DOHH2 (cell line): ENCODE results near the gene CENPT.

Experiments used
- H3F3A ChIP-seq: fragments of 200-600 bp; sonication (generic), shearing (Covaris generic); 2 replicates; pipeline ENCODE4 v1.6.0; 2016; ENCODE audit warnings: antibody characterized with exemption, mild to moderate bottlenecking; ENCODE audit not compliant: control insufficient read depth, insufficient read depth
- H3K27ac ChIP-seq: fragments of 200-600 bp; sonication (generic); 2 replicates; pipeline ENCODE4 v1.5.1; 2014; ENCODE audit warnings: low read depth, mild to moderate bottlenecking, low read length, moderate library complexity
- H3K27me3 ChIP-seq: fragments of 200-600 bp; sonication (generic); 2 replicates; pipeline ENCODE4 v1.6.1; 2014; ENCODE audit warnings: mild to moderate bottlenecking, low read length, mixed read lengths; ENCODE audit not compliant: control insufficient read depth
- H3K36me3 ChIP-seq: fragments of 200-600 bp; sonication (generic); 2 replicates; pipeline ENCODE4 v1.6.1; 2014; ENCODE audit warnings: mild to moderate bottlenecking, low read length, moderate library complexity, mixed read lengths; ENCODE audit not compliant: control insufficient read depth
- H3K4me1 ChIP-seq: fragments of 200-600 bp; sonication (generic); 2 replicates; pipeline ENCODE4 v1.6.1; 2014; ENCODE audit warnings: mild to moderate bottlenecking, low read length, mixed read lengths; ENCODE audit not compliant: control insufficient read depth
- H3K4me2 ChIP-seq: fragments of 200-600 bp; sonication (generic); 2 replicates; pipeline ENCODE4 v1.6.0; 2014; ENCODE audit warnings: mild to moderate bottlenecking, low read length, moderate library complexity
- H3K4me3 ChIP-seq: fragments of 200-600 bp; sonication (generic); 2 replicates; pipeline ENCODE4 v1.5.1; 2014; ENCODE audit warnings: mild to moderate bottlenecking, low read length, mixed read lengths
- H3K79me2 ChIP-seq: fragments of 200-600 bp; sonication (generic); 2 replicates; pipeline ENCODE4 v1.6.1; 2014; ENCODE audit warnings: mild to moderate bottlenecking, low read length, mixed read lengths; ENCODE audit not compliant: control insufficient read depth
- H3K9me2 ChIP-seq: fragments of 200-600 bp; sonication (generic); replicated peaks from 2 replicates; pipeline ENCODE4 v1.6.1; 2014; ENCODE audit warnings: mild to moderate bottlenecking, low read length, mixed read lengths; ENCODE audit not compliant: control insufficient read depth
- H3K9me3 ChIP-seq: fragments of 200-600 bp; sonication (generic); 2 replicates; pipeline ENCODE4 v1.6.1; 2014; ENCODE audit warnings: antibody characterized with exemption, low read length, mixed read lengths; ENCODE audit not compliant: control insufficient read depth, insufficient read depth
- H4K20me1 ChIP-seq: fragments of 200-600 bp; sonication (generic); 2 replicates; pipeline ENCODE4 v1.6.0; 2014; ENCODE audit warnings: low read depth, mild to moderate bottlenecking, antibody characterized with exemption, low read length, moderate library complexity; ENCODE audit not compliant: control insufficient read depth, insufficient read depth
- EZH2phosphoT487 ChIP-seq: fragments of 200-600 bp; sonication (generic); IDR thresholded peaks from 2 replicates; pipeline ENCODE4 v1.6.1; 2017; ENCODE audit warnings: borderline replicate concordance, mild to moderate bottlenecking, antibody characterized with exemption, low read length, moderate library complexity, mixed read lengths
- TF ChIP-seq, protein P1 (sequence below): fragments of 200-600 bp; sonication (generic); IDR thresholded peaks from one replicate; pipeline ENCODE4 v1.5.1; 2014; ENCODE audit warnings: antibody characterized with exemption, mild to moderate bottlenecking, low read depth, low read length; ENCODE audit not compliant: poor library complexity, severe bottlenecking

Gene CENPT

DNA sequence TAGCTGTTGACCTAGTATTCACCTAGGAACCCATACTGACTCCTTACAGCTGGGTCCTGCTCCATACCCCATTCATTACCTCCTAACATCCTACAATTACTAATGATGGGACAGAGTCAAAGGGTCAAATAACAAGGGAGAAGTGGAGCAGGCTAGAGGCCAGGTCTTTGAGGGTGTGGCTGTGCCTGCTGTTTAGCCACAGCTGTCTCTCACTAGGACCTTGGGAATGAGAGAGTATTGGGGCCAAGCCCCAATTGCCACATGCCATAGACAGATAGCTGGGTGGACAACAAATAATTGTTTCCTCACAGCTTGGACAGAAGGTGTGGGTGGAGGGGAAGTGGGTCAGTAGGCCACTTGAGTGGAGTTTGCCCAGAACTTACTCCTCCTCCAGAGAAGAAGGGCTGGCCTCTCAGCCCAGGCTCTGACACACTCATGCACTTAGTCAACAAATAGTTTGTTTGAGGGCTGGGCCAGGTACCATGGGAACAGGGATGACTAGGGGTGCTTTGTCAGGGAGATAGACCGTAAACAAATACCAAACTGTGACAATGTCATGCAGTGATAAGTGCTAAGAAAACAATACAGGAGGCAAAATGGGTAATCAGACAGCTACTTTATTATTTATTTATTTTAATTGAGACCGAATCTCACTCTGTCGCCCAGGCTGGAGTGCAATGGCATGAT, 10.2 kb upstream of the CENPT start:
- peaks cover 36% of the 10 kb centered on the region for H3K36me3 ChIP-seq
- no peaks in the 10 kb centered on the region for H3F3A ChIP-seq
- no peak overlapping the region for H3K4me3 ChIP-seq
- H3K9me3 ChIP-seq: no peaks in the 10 kb centered on the region
- H3K4me2 ChIP-seq: no peak overlapping the region
- H3K27ac ChIP-seq: no peak overlapping the region
- TF ChIP-seq, protein P1, sequence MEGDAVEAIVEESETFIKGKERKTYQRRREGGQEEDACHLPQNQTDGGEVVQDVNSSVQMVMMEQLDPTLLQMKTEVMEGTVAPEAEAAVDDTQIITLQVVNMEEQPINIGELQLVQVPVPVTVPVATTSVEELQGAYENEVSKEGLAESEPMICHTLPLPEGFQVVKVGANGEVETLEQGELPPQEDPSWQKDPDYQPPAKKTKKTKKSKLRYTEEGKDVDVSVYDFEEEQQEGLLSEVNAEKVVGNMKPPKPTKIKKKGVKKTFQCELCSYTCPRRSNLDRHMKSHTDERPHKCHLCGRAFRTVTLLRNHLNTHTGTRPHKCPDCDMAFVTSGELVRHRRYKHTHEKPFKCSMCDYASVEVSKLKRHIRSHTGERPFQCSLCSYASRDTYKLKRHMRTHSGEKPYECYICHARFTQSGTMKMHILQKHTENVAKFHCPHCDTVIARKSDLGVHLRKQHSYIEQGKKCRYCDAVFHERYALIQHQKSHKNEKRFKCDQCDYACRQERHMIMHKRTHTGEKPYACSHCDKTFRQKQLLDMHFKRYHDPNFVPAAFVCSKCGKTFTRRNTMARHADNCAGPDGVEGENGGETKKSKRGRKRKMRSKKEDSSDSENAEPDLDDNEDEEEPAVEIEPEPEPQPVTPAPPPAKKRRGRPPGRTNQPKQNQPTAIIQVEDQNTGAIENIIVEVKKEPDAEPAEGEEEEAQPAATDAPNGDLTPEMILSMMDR: no peak
- no peak for TF ChIP-seq EZH2phosphoT487
- H4K20me1 ChIP-seq: peaks cover 9% of the 10 kb centered on the region; the same call in 1 of the 2 replicates
- H3K27me3 ChIP-seq: no peaks in the 10 kb centered on the region
- H3K4me1 ChIP-seq: 0 out of 2 replicates have a peak, but pooled peaks cover 3% of the 10 kb centered on the region
- H3K79me2 ChIP-seq: peaks cover 97% of the 10 kb centered on the region
- H3K9me2 ChIP-seq: no peaks in the 10 kb centered on the region

DNA sequence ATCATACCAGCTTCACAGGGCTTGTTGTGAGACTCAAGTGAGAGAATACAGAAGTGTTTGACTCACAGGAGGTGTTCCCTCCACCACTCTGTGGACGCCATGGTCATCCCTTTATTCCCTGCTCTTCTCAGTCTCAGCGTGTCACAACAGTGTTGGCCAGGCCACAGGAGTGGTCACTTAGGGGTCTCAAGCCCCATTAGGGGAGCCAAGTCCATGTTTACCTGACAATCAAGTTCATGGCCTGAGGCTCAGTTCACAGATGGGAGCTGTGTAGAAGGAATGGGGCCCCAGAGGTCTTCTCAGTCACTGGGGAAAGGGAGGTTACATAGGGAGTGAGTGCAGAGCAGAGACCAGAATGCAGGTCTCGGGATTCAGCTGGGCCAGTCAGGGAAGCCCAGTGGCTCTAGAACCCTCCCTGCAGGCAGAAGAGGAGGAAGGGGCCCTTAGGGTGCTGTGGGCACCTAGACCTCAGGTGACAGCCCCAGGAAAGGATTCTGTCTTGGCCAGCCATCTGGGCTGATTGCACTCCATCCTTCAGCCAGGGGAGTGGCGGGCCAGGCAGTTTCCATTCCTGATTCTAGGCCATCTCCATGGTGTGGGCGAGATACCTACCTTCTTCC, 9.5 kb upstream of the CENPT start:
- H3K9me2 ChIP-seq: no peaks in the 10 kb centered on the region
- 0 out of 2 replicates have a peak, but pooled peaks cover 3% of the 10 kb centered on the region for H3K4me1 ChIP-seq
- H3K4me3 ChIP-seq: no peak overlapping the region
- TF ChIP-seq EZH2phosphoT487: no peak
- TF ChIP-seq, protein P1: no peak
- H3F3A ChIP-seq: no peaks in the 10 kb centered on the region
- peaks cover 36% of the 10 kb centered on the region for H3K36me3 ChIP-seq
- no peak overlapping the region for H3K27ac ChIP-seq
- H4K20me1 ChIP-seq: peaks cover 9% of the 10 kb centered on the region; the same call in 1 of the 2 replicates
- no peak overlapping the region for H3K4me2 ChIP-seq
- H3K9me3 ChIP-seq: no peaks in the 10 kb centered on the region
- no peaks in the 10 kb centered on the region for H3K27me3 ChIP-seq
- H3K79me2 ChIP-seq: peaks cover 96% of the 10 kb centered on the region

DNA sequence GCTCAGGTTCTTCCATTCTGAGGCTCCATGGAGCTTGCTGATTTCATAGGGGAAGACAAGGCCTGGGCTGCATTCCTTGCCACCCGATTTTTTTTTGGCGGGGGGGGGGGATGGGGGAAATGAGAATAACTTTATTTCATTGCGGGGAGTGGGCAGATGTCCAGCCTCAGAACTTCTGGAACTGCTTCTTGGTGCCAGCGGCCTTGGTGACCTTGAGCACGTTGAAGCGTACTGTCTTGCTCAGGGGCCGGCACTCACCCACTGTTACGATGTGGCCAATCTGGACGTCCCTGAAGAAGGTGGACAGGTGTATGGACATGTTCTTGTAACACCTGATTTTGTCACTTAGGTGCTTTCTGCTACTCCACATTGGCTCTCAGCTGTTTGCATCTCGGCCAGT, 8.3 kb upstream of the CENPT start:
- peaks cover 26% of the 10 kb centered on the region for H3K36me3 ChIP-seq
- H3F3A ChIP-seq: no peaks in the 10 kb centered on the region
- 0 out of 2 replicates have a peak, but pooled peaks cover 3% of the 10 kb centered on the region for H3K4me1 ChIP-seq
- H3K79me2 ChIP-seq: peaks cover 96% of the 10 kb centered on the region
- peaks cover 9% of the 10 kb centered on the region; the same call in 1 of the 2 replicates for H4K20me1 ChIP-seq
- no peak for TF ChIP-seq EZH2phosphoT487
- TF ChIP-seq, protein P1: no peak
- H3K4me3 ChIP-seq: no peak overlapping the region
- no peak overlapping the region for H3K4me2 ChIP-seq
- no peaks in the 10 kb centered on the region for H3K9me2 ChIP-seq
- no peaks in the 10 kb centered on the region for H3K27me3 ChIP-seq
- H3K9me3 ChIP-seq: no peaks in the 10 kb centered on the region
- no peak overlapping the region for H3K27ac ChIP-seq
